Mucosa of stomach (tissue), 1 donor: ENCODE data around the gene FADS3.

Experiments
- H3K27me3 ChIP-seq: one replicate; pipeline ENCODE4 v1.7.0; 2013; ENCODE audit warnings: mild to moderate bottlenecking, low read length; ENCODE audit not compliant: control insufficient read depth, insufficient read depth
- H3K36me3 ChIP-seq: one replicate; pipeline ENCODE4 v1.7.0; 2013; ENCODE audit warnings: low read length; ENCODE audit not compliant: control insufficient read depth, insufficient read depth
- H3K4me1 ChIP-seq: one replicate; pipeline ENCODE4 v1.7.0; 2013; ENCODE audit warnings: mild to moderate bottlenecking, low read length; ENCODE audit not compliant: control insufficient read depth, insufficient read depth
- H3K4me3 ChIP-seq: one replicate; pipeline ENCODE4 v1.7.0; 2013; ENCODE audit warnings: low read length
- H3K9ac ChIP-seq: one replicate; pipeline ENCODE4 v1.7.0; 2013; ENCODE audit warnings: mild to moderate bottlenecking, low read length, moderate library complexity
- H3K9me3 ChIP-seq: one replicate; pipeline ENCODE4 v1.7.0; 2013; ENCODE audit warnings: mild to moderate bottlenecking, low read length, moderate library complexity; ENCODE audit not compliant: control insufficient read depth
- donor health status: Pancreatic carcinoma.

FADS3 gene

DNA sequence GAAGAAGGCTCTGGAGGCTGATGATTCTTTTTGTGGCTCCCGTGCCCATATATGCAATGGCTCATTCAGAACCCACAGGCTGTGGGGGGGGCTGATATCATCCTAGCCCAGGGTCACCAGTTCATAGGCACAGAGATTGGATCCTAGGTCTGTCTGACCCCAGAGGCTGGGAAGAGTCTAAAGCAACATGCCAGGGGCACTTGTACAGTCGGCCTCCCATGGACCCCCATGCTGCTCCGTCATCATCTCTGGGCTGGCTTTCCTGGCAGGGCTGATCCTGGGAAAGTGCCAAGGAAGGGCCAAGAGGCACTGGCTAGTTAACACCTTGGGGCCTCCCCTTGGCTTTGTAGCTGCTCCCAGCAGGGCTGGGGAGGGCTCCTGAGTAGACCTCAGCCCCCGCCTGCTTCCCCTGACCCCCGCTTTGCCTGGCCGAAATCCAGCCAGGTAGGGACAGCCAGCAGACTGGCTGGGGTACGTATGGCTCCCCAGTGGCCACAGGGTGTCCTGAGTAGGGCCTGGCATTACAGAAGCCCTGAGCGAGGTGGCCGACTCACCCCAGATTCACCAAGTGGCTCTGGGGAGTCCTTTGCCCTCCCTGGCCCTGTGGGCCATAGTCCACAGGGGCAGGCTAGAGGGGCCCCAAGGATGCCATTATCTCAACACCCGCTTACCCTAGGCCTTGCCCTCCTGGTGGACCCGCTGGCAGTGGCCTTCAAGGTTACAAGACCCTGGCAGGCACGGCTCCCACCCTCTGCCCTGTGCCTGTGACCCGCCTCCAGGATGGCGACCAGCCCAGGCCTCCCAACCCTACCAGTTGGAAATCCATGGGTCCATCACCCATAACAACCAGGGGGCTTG lies 22.5 kb downstream of the FADS3 start:
- Histone ChIP-seq H3K4me3 (no peak overlapping the region), H3K9me3 (no peaks in the 10 kb centered on the region), H3K4me1 (no peaks in the 10 kb centered on the region), H3K27me3 (peaks cover 5% of the 10 kb centered on the region), H3K36me3 (no peaks in the 10 kb centered on the region), H3K9ac (no peak overlapping the region)

DNA sequence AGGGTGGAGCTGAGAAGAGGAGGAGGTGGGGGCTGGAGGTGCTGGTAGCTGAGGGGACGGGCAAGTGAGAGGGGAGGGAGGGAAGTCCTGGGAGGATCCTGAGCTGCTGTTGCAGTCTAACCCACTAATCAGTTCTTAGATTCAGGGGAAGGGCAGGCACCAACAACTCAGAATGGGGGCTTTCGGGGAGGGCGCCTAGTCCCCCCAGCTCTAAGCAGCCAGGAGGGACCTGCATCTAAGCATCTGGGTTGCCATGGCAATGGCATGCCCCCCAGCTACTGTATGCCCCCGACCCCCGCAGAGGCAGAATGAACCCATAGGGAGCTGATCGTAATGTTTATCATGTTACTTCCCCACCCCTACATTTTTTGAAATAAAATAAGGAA lies 24.4 kb downstream of the FADS3 start:
- H3K9me3 ChIP-seq, result no peaks in the 10 kb centered on the region
- no peak overlapping the region for H3K9ac ChIP-seq
- peaks cover 5% of the 10 kb centered on the region for H3K27me3 ChIP-seq
- no peaks in the 10 kb centered on the region for H3K36me3 ChIP-seq
- H3K4me3 ChIP-seq, result no peak overlapping the region
- no peaks in the 10 kb centered on the region for H3K4me1 ChIP-seq

DNA sequence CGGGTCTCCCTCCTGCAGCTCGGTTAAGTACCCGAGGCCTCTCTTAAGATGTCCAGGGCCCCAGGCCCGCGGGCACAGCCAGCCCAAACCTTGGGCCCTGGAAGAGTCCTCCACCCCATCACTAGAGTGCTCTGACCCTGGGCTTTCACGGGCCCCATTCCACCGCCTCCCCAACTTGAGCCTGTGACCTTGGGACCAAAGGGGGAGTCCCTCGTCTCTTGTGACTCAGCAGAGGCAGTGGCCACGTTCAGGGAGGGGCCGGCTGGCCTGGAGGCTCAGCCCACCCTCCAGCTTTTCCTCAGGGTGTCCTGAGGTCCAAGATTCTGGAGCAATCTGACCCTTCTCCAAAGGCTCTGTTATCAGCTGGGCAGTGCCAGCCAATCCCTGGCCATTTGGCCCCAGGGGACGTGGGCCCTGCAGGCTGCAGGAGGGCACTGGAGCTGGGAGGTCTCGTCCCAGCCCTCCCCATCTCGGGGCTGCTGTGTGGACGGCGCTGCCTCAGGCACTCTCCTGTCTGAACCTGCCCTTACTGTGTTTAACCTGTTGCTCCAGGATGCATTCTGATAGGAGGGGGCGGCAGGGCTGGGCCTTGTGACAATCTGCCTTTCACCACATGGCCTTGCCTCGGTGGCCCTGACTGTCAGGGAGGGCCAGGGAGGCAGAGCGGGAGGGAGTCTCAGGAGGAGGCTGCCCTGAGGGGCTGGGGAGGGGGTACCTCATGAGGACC lies 25.0 kb downstream of the FADS3 start:
- no peak overlapping the region for H3K4me3 ChIP-seq
- no peak overlapping the region for H3K9ac ChIP-seq
- peaks cover 3% of the 10 kb centered on the region for H3K27me3 ChIP-seq
- no peaks in the 10 kb centered on the region for H3K4me1 ChIP-seq
- H3K36me3 ChIP-seq, result no peaks in the 10 kb centered on the region
- H3K9me3 ChIP-seq, result no peaks in the 10 kb centered on the region

DNA sequence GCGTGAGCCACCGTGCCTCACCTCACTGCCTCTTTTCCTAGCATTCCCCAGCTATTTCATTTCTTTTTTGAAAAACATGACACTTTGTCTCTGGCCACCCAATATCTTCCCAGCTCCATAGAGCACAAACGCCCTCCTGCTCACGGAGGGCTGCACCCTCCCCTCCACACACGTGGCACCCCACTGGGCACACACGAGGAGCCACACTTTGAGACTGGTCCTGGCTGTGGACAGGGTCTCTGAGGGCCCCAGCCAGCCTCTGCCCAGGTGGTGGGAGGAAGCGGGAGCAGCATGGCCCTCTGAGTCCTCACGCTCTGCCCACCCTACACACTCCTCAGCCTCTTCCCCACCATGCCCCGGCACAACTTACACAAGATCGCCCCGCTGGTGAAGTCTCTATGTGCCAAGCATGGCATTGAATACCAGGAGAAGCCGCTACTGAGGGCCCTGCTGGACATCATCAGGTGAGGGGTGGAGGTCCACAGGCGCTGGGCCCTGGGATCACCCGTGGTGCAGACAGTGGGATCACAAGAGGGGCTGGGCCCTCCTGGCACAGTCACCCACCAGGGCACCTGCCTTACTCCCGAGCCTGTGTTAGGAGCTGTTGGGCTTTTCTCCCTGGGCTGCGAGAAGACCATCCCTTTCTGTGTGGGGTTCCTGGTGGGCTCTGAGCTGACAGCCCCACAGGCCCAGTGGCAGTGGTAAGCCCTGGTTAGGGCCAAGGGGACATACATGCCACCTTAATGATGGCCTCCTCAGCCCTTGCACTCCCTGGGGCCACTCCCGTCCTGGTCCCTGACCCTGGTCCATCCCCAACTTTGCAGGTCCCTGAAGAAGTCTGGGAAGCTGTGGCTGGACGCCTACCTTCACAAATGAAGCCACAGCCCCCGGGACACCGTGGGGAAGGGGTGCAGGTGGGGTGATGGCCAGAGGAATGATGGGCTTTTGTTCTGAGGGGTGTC lies 26.2 kb downstream of the FADS3 start:
- no peak overlapping the region for H3K4me3 ChIP-seq
- peaks cover 6% of the 10 kb centered on the region for H3K4me1 ChIP-seq
- H3K9me3 ChIP-seq, result no peaks in the 10 kb centered on the region
- H3K9ac ChIP-seq, result no peak overlapping the region
- no peaks in the 10 kb centered on the region for H3K36me3 ChIP-seq
- H3K27me3 ChIP-seq, result no peaks in the 10 kb centered on the region

DNA sequence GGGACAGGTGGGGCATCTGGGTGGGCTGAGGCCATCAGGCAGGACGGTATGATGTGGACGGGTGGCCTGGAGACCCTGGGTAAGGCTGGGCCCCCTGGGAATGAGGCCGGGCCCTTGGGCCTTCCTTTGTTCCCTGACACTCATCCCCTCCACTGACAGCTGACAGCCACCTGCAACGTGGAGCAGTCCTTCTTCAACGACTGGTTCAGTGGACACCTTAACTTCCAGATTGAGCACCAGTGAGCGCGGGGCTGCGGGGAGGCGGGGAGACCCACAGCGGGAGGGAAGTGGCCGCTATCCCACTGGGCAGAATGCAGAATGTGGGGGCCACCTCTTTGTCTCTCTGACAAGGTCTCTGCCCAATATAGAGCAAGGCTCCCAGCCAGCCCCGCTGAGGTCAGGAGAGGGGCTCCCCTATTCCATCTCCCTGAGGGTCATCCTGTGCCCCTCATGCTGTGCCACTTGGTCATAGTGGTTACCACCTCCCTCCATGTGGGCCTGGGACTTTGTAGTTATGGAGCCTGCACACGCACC lies 27.7 kb downstream of the FADS3 start:
- Histone ChIP-seq H3K4me1 (peaks cover 8% of the 10 kb centered on the region), H3K27me3 (no peaks in the 10 kb centered on the region), H3K36me3 (no peaks in the 10 kb centered on the region), H3K9me3 (no peaks in the 10 kb centered on the region), H3K4me3 (no peak overlapping the region), H3K9ac (no peak overlapping the region)

DNA sequence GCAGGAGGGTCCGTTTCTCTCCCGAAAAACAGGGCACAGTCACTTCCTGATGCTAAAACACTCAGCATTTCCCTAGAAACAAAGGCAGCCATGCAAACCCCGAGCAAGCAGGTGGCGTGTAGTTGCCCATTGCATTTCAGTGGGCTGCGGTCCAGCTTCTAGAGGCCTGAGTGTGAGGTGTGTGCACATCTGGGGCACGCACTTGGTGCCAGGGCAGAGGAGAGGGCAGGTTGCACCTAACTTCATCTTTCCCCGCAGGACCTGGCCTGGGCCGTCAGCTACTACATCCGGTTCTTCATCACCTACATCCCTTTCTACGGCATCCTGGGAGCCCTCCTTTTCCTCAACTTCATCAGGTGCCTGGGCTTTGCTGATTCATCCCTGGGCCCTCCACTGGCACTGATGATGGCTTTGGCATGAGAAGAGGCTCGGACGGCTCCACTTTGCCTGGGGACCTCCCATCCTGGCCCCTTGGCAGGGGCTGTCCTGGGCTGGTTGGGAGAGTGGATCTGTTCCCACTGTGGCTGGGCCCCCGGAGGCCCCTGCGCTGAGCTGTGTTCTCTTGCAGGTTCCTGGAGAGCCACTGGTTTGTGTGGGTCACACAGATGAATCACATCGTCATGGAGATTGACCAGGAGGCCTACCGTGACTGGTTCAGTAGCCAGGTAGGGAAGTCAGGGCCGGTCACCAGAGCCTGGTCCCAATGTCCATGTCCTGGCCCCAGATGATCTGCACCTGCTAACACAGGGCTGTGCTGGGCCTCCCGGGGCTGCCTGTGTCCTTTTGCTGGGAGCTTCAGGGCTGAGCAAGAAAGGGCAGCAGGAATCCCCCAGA lies 28.4 kb downstream of the FADS3 start:
- Histone ChIP-seq H3K4me3 (no peak overlapping the region), H3K9ac (no peak overlapping the region), H3K36me3 (no peaks in the 10 kb centered on the region), H3K27me3 (no peaks in the 10 kb centered on the region), H3K4me1 (peaks cover 8% of the 10 kb centered on the region), H3K9me3 (no peaks in the 10 kb centered on the region)

DNA sequence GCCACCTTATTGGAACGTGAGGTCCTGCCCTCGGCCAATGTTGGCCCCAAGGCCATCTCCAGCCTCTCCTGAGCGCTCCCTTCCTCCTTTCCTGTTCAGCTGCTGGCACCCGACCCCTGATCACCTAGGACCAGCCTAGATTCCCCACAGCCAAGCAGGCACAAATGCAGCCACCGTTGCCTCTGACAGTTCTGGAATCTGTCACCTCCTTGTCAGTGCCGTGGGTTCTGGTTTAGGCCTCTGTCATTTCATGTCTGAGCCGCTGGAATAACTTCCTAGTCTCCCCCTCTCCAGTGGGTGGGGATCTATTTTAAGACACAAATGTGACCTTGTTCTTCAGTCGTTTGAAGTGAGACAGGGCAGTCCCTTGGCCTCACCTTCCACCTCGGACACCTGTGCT lies 29.7 kb downstream of the FADS3 start:
- Histone ChIP-seq H3K9me3 (no peaks in the 10 kb centered on the region), H3K4me3 (no peak overlapping the region), H3K9ac (no peak overlapping the region), H3K27me3 (no peaks in the 10 kb centered on the region), H3K36me3 (no peaks in the 10 kb centered on the region), H3K4me1 (peaks cover 8% of the 10 kb centered on the region)

DNA sequence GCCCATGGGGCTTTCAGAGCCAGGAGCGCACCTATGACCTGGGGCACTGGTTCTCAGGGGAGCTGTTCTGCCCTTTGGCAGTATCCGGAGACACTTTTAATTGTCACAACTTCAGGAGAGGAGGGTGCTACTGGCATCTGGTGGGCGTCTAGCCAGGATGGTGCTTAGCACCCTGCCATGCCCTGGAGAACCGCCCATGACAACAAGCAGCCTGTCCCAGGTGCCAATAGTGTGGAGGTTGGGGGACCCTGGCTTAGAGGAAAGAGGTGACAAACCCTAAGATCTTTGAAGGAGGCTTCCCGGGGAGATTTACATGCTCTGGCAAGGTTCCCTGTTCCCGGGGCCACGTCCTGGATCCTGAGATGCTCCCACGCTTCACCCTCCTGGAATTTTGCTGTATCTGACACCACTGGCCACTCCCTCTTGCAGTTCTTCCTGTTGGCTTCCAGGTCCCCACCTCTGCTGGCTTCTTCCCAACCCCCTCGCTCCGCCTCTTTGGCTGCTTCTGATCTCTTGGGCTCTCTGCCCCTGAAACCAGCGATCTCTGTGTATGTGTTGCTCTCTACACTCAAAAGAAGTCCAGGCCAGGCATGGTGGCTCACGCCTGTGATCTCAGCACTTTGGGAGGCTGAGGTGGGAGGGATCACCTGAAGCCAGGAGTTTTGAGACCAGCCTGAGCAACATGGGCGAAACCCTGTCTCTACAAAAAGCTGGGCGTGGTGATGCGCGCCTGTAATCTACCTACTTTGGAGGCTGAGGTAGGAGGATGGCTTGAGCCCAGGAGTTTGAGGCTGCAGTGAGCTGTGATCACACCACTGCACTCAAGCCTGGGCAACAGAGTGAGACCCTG lies 31.1 kb downstream of the FADS3 start:
- Histone ChIP-seq H3K36me3 (no peaks in the 10 kb centered on the region), H3K9me3 (no peaks in the 10 kb centered on the region), H3K4me1 (peaks cover 8% of the 10 kb centered on the region), H3K9ac (no peak overlapping the region), H3K4me3 (no peak overlapping the region), H3K27me3 (no peaks in the 10 kb centered on the region)

DNA sequence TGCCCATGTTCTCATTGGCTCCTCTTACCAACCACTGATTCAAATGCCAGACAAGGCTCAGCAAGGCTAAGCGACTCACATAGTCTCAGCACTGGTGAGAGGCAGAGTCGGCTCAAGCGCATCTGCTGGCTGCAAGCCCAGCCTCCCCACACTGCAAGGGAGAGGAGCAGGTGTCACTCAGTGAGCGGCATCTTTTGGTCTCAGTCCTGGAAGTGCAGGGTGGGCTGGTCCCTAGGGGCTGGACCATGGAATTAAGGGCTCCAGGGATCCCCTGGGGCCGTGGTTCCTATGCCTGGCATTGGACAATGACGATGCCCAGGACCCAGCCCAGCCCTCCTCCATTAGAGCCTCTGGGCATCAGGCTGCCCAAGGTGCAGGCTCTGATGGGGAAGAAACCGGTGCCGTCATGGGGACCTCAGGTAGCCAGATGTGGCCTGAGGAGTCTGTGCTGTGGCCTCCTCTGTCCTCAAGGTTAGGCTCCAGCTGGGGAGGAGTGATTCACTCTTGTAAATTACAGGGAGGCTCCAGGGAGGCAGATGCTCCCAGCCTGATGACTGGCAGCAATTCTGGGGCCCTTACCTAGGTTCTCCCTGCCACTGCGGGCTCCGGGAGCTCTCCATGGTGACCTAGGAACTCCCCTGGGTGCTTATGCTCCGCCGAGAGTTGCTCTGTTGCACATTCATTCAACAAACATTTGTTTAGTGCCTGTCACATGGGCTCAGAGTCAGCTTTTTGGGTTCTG lies 35.2 kb downstream of the FADS3 start:
- Histone ChIP-seq H3K9ac (no peak overlapping the region), H3K4me3 (no peak overlapping the region), H3K27me3 (no peaks in the 10 kb centered on the region), H3K4me1 (peaks cover 8% of the 10 kb centered on the region), H3K9me3 (no peaks in the 10 kb centered on the region), H3K36me3 (no peaks in the 10 kb centered on the region)
